H9 (cell line): ENCODE measurements around the gene ANXA2. TPM values are rescaled to one million over a fixed set of nuclear protein-coding genes. Genes with fewer than 3 reads are reported as not detected.

Experiments used
- DNase-seq: peaks from one replicate; pipeline ENCODE4 v3.0.0-alpha.2; 2017
- H2AFZ ChIP-seq: one replicate; pipeline ENCODE4 v1.6.1; 2013; ENCODE audit warnings: mild to moderate bottlenecking, low read length, control low read depth, moderate library complexity
- H2AK5ac ChIP-seq: 2 replicates; pipeline ENCODE4 v1.6.1; 2013; ENCODE audit warnings: low read length, control low read depth, mixed read lengths; ENCODE audit not compliant: insufficient read length
- H2BK120ac ChIP-seq: one replicate; pipeline ENCODE4 v1.6.1; 2013; ENCODE audit warnings: low read depth, mild to moderate bottlenecking, low read length, control low read depth, inconsistent platforms; ENCODE audit not compliant: poor library complexity, severe bottlenecking
- H2BK12ac ChIP-seq: 2 replicates; pipeline ENCODE4 v1.6.1; 2013; ENCODE audit warnings: low read length, control low read depth, mixed read lengths, low read depth; ENCODE audit not compliant: insufficient read length
- H2BK15ac ChIP-seq: 2 replicates; pipeline ENCODE4 v1.6.1; 2013; ENCODE audit warnings: low read depth, low read length, control low read depth
- H2BK20ac ChIP-seq: one replicate; pipeline ENCODE4 v1.6.1; 2013; ENCODE audit warnings: low read depth, mild to moderate bottlenecking, low read length, control low read depth, inconsistent platforms; ENCODE audit not compliant: poor library complexity, severe bottlenecking
- H2BK5ac ChIP-seq: 2 replicates; pipeline ENCODE4 v1.6.1; 2013; ENCODE audit warnings: low read length, control low read depth, mixed read lengths; ENCODE audit not compliant: insufficient read length
- H3K14ac ChIP-seq: 2 replicates; pipeline ENCODE4 v1.6.1; 2013; ENCODE audit warnings: low read length, control low read depth; ENCODE audit not compliant: insufficient read depth
- H3K18ac ChIP-seq: 2 replicates; pipeline ENCODE4 v1.6.1; 2013; ENCODE audit warnings: low read depth, mild to moderate bottlenecking, mixed read lengths, low read length, control low read depth; ENCODE audit not compliant: insufficient read length
- H3K23ac ChIP-seq: 2 replicates; pipeline ENCODE4 v1.6.1; 2013; ENCODE audit warnings: low read length, control low read depth, mixed read lengths, low read depth; ENCODE audit not compliant: insufficient read length
- H3K23me2 ChIP-seq: 2 replicates; pipeline ENCODE4 v1.6.1; 2013; ENCODE audit warnings: low read depth, mild to moderate bottlenecking, mixed read lengths, low read length, control low read depth; ENCODE audit not compliant: insufficient read length, poor library complexity, severe bottlenecking
- H3K27ac ChIP-seq: 2 replicates; pipeline ENCODE4 v1.5.1; 2013; ENCODE audit warnings: low read length, control low read depth, mixed read lengths, low read depth; ENCODE audit not compliant: insufficient read length
- H3K27me3 ChIP-seq: 2 replicates; pipeline ENCODE4 v1.6.1; 2013; ENCODE audit warnings: low read length, control low read depth, inconsistent platforms; ENCODE audit not compliant: insufficient read depth
- H3K4ac ChIP-seq: 2 replicates; pipeline ENCODE4 v1.6.1; 2013; ENCODE audit warnings: low read depth, mild to moderate bottlenecking, control low read depth, inconsistent platforms, low read length, moderate library complexity
- H3K4me1 ChIP-seq: 2 replicates; pipeline ENCODE4 v1.6.1; 2013; ENCODE audit warnings: low read length, control low read depth, inconsistent platforms; ENCODE audit not compliant: insufficient read depth
- H3K4me2 ChIP-seq: 2 replicates; pipeline ENCODE4 v1.6.1; 2013; ENCODE audit warnings: low read length, control low read depth, mixed read lengths; ENCODE audit not compliant: insufficient read length, insufficient read depth
- H3K56ac ChIP-seq: 2 replicates; pipeline ENCODE4 v1.6.1; 2013; ENCODE audit warnings: low read depth, mild to moderate bottlenecking, mixed read lengths, low read length, control low read depth; ENCODE audit not compliant: insufficient read length
- H3K79me1 ChIP-seq: 2 replicates; pipeline ENCODE4 v1.6.1; 2013; ENCODE audit warnings: low read depth, mild to moderate bottlenecking, moderate library complexity, low read length, control low read depth, inconsistent platforms; ENCODE audit not compliant: insufficient read depth, poor library complexity, severe bottlenecking
- H3K79me2 ChIP-seq: 2 replicates; pipeline ENCODE4 v1.6.1; 2013; ENCODE audit warnings: low read length, control low read depth, inconsistent platforms; ENCODE audit not compliant: insufficient read depth
- H3K9ac ChIP-seq: 2 replicates; pipeline ENCODE4 v1.6.1; 2013; ENCODE audit warnings: low read length, control low read depth, mixed read lengths; ENCODE audit not compliant: insufficient read length; ENCODE audit errors: extremely low read depth
- H3K9me3 ChIP-seq: one replicate; pipeline ENCODE4 v1.6.1; 2013; ENCODE audit warnings: low read depth, low read length, inconsistent platforms; ENCODE audit not compliant: control insufficient read depth
- H3T11ph ChIP-seq: one replicate; pipeline ENCODE4 v1.6.1; 2013; ENCODE audit warnings: mild to moderate bottlenecking, low read length, control low read depth, inconsistent platforms
- H4K20me1 ChIP-seq: one replicate; pipeline ENCODE4 v1.6.1; 2013; ENCODE audit not compliant: control insufficient read depth, insufficient read length, insufficient read depth
- H4K5ac ChIP-seq: 2 replicates; pipeline ENCODE4 v1.6.1; 2013; ENCODE audit warnings: low read depth, mild to moderate bottlenecking, mixed read lengths, low read length, control low read depth; ENCODE audit not compliant: insufficient read length
- H4K8ac ChIP-seq: replicated peaks from 2 replicates; pipeline ENCODE4 v1.6.1; 2013; ENCODE audit warnings: low read length, control low read depth, mixed read lengths, low read depth; ENCODE audit not compliant: insufficient read length
- H4K91ac ChIP-seq: 2 replicates; pipeline ENCODE4 v1.6.1; 2013; ENCODE audit warnings: low read depth, mild to moderate bottlenecking, moderate library complexity, mixed read lengths, low read length, control low read depth; ENCODE audit not compliant: insufficient read length
- H3K27ac Mint-ChIP-seq, 3 experiments: 2 replicates in 2 of 3; 3 replicates in 1 of 3; pipeline ENCODE4 v1.8.0; 2020 to 2021; ENCODE audit warnings: mixed read lengths in 3 of 3, mild to moderate bottlenecking in 1 of 3, moderate library complexity in 1 of 3
- H3K27me3 Mint-ChIP-seq: 2 replicates; pipeline ENCODE4 v1.8.0; 2021; ENCODE audit warnings: low read depth, mild to moderate bottlenecking, moderate library complexity, mixed read lengths
- H3K36me3 Mint-ChIP-seq, 3 experiments: 2 replicates in 2 of 3; 3 replicates in 1 of 3; pipeline ENCODE4 v1.8.0; 2020 to 2021; ENCODE audit warnings: low read depth in 3 of 3, mixed read lengths in 3 of 3; ENCODE audit not compliant: insufficient read depth in 1 of 3
- H3K4me1 Mint-ChIP-seq, 2 experiments: 2 replicates each; pipeline ENCODE4 v1.8.0; 2020; ENCODE audit warnings: mixed read lengths in 2 of 2
- H3K4me3 Mint-ChIP-seq, 2 experiments: 2 replicates in 1 of 2; 3 replicates in 1 of 2; pipeline ENCODE4 v1.8.0; 2020 to 2021; ENCODE audit warnings: mild to moderate bottlenecking in 2 of 2, mixed read lengths in 2 of 2, moderate library complexity in 1 of 2
- H3K9me3 Mint-ChIP-seq, 2 experiments: 2 replicates in 1 of 2; 3 replicates in 1 of 2; pipeline ENCODE4 v1.8.0; 2020; ENCODE audit warnings: mild to moderate bottlenecking in 2 of 2, mixed read lengths in 2 of 2, moderate library complexity in 1 of 2
- WGBS: extraction: QIAGEN DNeasy Blood & Tissue Kit; methylation state at CpG from one replicate; pipeline ENCODE4 v1.1.7; 2013; ENCODE audit warnings: missing lambda C conversion rate, low lambda C conversion rate, mixed read lengths; ENCODE audit not compliant: insufficient read length; ENCODE audit errors: extremely low coverage; 5-methylcytosine and 5-hydroxymethylcytosine counted together
- total RNA-seq: library from RNA; stranded (reverse); gene quantifications from 2 replicates; pipeline ENCODE4 v1.2.1, GENCODE V29; 2021
- TF ChIP-seq, protein P1 (sequence below): fragments of 200-600 bp; sonication (generic); conservative IDR thresholded peaks from 3 replicates; pipeline ENCODE4 v1.8.0; 2021; ENCODE audit warnings: antibody characterized with exemption, mild to moderate bottlenecking

Gene ANXA2
- total RNA-seq, 1 experiment from 2014 or later = 126 TPM

DNA sequence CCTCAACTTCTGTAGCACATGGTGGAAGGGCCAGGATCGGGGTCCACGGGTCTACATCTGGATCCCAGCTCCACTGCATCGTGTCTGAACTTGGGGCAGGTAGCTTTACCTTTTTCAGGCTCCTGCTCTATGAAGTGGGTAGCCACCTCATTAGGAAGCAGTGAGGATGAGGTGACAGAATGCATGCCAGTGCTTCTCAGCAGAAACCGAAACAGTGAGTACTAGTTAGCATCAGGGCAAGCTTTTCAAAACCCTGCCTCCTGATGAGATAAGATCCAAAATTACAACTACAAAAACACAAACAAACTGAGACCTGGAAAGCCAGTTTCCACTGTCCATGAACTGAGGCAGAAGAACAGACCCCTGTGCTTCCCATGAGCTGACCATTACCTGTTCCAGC lies 77.4 kb downstream of the ANXA2 start:
- Mint-ChIP-seq H3K4me3 (no peak overlapping the region), H3K27ac (no peak overlapping the region), H3K27me3 (peaks cover 2% of the 10 kb centered on the region; the same call in 1 of the 2 replicates), H3K36me3 (no peaks in the 10 kb centered on the region), H3K4me1 (peaks cover 19 to 22% of the 10 kb centered on the region in 2 experiments), H3K9me3 (no peaks in the 10 kb centered on the region)
- Histone ChIP-seq H3K27ac (no peak overlapping the region), H2AK5ac (no peak overlapping the region), H3K23me2 (no peaks in the 10 kb centered on the region), H2AFZ (no peak overlapping the region), H2BK120ac (no peak overlapping the region), H3T11ph (no peak overlapping the region), H3K4me2 (no peak overlapping the region), H4K5ac (no peak overlapping the region), H3K27me3 (no peaks in the 10 kb centered on the region), H3K9me3 (no peaks in the 10 kb centered on the region), H2BK5ac (no peak overlapping the region), H4K20me1 (no peaks in the 10 kb centered on the region), H3K4ac (no peak overlapping the region), H3K4me1 (no peaks in the 10 kb centered on the region), H4K8ac (no peak overlapping the region), H3K56ac (no peak overlapping the region), H3K9ac (no peak overlapping the region), H3K23ac (no peak overlapping the region), H4K91ac (no peak overlapping the region), H2BK20ac (no peak overlapping the region), H3K79me1 (no peaks in the 10 kb centered on the region), H3K14ac (no peak overlapping the region), H2BK15ac (no peak overlapping the region), H2BK12ac (no peak overlapping the region), H3K18ac (no peak overlapping the region), H3K79me2 (no peaks in the 10 kb centered on the region)
- no CpG with 5 or more reads among the region's 4 CpGs for WGBS
- TF ChIP-seq, protein P1, sequence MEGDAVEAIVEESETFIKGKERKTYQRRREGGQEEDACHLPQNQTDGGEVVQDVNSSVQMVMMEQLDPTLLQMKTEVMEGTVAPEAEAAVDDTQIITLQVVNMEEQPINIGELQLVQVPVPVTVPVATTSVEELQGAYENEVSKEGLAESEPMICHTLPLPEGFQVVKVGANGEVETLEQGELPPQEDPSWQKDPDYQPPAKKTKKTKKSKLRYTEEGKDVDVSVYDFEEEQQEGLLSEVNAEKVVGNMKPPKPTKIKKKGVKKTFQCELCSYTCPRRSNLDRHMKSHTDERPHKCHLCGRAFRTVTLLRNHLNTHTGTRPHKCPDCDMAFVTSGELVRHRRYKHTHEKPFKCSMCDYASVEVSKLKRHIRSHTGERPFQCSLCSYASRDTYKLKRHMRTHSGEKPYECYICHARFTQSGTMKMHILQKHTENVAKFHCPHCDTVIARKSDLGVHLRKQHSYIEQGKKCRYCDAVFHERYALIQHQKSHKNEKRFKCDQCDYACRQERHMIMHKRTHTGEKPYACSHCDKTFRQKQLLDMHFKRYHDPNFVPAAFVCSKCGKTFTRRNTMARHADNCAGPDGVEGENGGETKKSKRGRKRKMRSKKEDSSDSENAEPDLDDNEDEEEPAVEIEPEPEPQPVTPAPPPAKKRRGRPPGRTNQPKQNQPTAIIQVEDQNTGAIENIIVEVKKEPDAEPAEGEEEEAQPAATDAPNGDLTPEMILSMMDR = no peak
- DNase-seq = no peak
